Limb (tissue), 2 donors: ENCODE results near the gene FBN2.
"Not testable (repeated sequence)": the region's sequence is repeated elsewhere in the genome, so short reads cannot be mapped to it uniquely, and the experiment has no call there.

ENCODE experiments used
- DNase-seq, 2 donors: peaks; one replicate each; pipeline ENCODE4 v3.0.0-alpha.2; 2016; ENCODE audit errors: extremely low spot score in 2 of 2

FBN2 gene

DNA sequence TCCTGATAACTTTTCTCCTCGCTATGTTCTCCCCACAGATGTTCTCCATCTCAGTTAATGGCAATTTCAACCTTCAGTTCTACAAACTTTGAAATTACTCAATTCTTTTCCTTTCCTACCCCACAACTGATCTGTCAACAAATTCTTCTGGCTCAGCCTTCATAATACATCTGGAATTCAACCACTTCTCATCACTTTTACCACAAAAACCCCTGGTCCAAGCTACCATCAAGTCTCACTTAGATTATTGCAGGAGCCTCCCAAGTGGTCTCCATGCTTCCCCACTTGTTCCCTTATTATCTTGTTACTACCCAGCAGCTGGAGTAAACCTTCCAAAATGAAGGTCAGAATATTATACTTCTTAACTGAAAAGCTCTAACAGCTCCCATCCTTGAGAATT lies 110.1 kb downstream of the FBN2 start:
- no peak for DNase-seq

DNA sequence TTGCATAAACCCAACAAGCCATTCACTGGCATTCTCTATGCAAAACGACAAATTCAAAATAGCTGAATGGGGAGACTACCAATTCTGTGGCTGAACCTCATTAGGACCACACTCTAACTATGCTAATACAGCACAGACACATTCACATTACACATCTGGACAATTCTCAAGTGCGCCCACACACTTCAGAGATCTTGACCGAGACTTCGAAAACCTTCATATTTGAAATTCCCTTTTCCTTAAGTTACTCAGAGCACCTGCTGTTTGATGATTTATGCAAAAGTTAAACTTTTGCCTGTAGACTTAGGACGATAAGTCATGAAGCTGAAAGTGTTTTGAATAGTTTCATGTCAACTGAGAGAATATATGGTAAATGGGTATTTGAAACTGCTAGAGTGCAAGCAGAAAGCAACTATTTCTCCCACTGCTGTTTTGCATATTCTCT lies 111.9 kb downstream of the FBN2 start:
- no peak for DNase-seq

DNA sequence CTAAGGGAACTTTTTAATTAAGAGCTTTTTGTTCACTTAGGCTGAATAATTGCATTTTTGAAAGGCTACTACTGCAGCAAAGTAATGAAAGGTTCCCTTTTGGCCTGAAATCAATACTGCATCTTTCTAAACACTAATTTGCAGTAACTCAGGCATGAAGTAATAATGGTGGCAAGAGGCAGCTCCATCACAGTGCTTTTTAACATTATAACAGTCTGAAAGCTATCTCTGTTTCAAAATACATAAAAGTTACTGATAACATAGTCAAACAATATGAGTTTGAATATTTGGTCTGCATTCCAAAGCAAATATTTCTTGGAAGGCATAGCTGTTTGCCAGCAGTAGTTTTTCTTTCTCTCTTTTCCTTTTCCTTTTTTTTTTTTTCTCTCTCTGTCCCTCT lies 113.4 kb downstream of the FBN2 start:
- no peak for DNase-seq

DNA sequence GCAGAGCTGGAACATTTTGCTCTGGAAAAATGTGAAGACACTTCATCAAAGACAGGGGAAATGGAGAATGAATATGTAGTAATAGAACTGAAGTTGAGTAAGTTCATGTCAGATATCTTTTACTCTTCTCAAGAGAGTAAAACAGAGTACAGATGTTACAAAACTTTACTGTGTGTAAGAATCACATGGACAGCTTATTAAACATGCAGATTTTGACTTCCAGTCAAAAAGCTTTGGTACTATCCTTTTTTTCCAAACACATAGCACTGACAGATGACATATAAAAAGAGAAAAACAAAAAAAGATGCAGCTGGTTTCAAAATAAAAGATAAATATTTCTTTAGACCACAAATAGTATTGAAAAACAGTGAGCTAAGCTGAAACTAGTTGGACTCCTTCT lies 115.4 kb downstream of the FBN2 start:
- DNase-seq = no peak

DNA sequence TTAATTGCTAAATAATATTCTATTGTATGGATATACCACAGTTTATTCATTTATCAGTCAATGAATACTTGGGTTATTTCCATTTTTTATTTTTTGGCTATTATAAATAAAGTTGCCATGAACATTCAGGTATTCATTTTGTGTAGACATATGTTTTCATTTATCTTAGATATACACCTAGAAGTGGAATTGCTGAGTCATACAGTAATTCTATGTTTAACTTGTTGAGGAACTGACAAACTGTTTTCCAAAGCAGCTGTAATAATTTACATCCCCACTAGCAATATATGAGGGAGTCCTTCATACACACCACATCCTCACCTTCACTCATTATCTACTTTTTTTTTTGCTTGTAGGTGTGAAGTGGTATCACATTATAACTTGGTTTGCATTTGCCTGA lies 123.6 kb downstream of the FBN2 start:
- DNase-seq = no peak

DNA sequence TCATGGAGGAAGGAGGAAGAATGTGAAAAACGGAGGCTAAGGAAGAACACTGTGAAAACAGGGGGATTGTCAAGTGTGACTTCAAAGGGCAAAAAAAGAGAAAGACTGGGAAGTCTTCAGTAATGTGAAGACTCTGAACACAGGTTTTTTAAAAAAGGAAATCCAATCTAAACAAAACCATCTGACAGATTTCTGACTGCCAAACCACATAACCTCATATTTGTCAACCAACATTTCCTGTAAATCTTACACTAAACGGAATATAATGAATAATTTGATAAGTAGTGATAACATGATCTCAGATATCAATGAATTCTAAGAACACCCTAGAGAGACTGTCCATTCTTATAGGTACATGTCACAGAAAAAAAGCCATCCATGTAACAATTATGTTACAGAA lies 124.7 kb downstream of the FBN2 start:
- no peak for DNase-seq

DNA sequence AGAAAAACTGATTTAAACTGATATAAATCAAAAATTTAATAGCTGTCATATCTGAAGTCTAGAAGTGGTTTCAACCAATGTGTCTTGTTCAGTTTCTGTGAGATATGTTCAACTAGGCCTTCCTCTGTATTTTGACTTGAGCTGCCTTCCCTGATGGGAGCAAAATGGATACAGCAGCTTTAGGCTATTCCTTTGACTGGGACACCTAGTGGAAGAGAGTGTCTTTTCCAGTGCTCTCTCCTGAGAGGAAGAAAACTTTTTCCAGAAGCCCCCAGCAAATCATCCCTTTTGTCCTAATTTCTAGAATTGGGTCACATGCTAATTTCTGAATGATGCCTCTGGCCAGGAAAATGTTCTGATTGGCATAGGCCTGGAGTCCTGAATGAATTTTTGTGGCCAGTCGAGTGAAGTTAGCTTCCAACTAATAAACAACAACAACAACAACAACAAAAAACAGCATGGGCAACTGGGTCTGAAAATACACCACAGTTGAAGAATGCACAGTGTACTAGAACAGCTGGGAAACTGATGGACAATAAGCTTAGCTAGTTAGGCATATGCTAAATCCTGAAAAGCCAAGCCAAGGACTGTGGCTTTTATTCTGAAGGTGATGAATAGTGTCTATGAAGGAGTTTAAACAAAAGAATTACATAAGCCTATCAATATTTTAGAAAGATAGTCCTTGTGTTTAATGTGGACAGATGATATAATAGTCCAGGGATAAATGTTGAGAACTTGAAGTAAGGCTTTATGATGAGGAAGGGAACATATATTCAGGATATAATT lies 125.7 kb downstream of the FBN2 start:
- no peak for DNase-seq

DNA sequence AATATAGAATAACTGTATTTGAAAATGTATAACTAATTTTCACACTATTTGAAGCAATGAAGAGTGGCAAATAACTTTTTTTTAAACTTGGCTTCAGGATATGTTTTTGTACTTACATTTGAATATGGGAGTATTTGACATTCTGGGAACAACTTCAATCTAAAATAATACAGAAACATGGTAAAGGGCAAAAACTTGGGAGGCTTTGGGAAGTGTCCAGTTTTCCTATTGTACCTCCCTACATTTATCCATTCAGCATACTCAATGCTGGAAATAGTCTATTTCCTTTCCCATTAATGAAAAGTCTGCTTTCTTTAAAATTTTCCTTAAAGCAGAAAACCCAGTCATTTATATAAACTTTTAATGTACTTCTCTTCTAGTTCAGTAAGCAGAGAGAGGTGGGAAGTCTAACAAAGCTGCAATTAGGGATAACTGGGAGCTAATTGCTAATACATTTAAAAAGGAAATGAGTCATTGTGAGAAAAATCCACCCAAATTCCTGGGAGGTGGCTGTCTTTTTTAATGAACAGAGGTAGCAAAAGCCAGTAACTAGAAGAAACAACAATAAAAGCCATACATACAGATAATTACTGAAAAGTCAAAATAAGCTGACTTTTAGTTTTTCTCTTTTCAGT lies 128.8 kb downstream of the FBN2 start:
- DNase-seq = peak in 1 of 2 donors; percentile 30

DNA sequence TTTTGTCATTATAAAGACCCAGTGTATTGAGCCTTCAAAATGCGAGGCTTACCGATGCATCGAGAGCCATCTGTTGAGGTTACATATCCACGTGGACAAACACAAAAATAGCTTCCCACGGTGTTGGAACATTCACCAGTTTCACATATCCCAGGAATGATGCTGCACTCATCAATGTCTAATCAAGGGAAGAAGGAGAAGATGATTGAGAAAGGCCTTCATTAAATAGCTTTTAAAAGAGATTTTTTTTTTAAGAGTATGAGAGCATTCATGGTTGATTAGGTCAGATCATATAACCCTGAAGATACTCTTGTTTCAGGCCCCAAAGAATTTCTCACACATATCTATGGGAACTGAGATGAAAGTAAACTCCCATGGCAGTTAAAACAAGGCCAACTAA lies 129.4 kb downstream of the FBN2 start:
- no peak for DNase-seq

DNA sequence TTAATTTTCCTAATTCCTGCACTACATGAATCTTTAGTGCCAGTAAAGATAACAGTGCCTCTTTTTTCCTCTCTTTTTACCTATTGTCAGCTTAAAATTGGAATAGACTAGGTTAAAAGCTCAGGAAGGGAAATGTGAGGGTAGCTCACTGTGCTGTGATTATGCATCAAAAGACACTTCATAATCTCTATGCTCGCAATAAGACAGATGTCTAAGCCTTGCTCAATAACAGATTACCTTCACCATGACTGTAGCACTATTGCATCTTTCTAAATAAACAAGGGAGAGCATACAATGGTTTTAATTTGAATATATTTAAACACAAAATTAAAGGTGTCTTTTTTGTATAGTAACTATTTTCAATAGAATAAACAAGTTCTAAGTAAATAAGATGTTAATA lies 130.1 kb downstream of the FBN2 start:
- DNase-seq = no peak

DNA sequence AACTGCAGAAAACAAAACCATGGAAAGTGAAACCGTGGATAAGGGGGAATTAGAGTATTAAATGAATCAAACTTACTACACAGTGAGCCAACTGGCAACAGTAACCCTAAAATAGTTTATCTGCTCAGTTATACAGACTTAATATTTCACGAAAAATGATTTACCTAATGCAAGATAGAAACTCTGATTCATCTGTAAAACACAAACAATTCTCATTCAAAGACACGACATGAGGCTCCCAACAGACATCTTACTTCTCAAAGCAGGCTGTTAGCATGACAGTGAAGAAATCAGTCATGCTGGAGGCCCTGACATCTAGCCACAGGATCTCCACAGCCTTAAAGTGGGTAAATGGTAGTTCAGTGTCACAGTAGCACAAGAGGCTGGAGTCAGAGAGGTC lies 131.2 kb downstream of the FBN2 start:
- DNase-seq = no peak

DNA sequence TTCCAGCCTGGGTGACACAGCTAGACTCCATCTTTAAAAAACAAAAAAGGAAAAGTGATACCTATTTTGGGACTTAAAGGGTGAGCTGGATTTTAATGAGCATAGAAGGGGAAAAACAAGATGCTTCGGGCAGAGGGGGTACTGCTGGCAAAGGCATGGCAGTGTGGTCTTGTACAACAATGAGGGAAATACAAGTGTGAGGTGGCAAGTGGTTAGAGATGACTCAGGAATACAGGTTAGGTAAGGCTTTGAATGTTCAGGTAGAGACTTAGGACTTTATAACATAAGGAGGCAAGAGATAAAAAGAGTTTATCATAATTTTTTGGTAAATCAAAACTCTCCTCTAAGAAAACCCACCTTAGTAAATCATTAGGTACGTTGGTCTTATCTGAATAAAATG lies 132.9 kb downstream of the FBN2 start:
- no peak for DNase-seq

DNA sequence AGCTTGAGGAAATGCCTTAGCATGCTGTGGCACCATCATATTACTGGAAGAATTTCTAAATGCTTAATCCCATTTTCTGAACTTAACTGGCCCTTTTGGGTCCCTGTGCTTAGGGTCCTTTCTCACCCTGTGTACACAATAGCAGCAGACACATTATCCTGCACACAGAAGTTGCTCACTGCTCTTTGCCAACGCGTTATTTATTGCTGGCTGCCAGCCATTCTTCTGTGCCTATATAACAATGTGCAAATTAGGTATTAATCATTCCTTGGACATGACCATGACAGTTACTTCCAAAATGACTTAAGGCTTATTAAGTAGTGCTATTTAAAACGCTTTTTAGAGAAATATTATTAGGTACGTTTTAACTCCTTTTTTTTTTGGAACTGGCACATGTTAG lies 134.7 kb downstream of the FBN2 start:
- DNase-seq = no peak

DNA sequence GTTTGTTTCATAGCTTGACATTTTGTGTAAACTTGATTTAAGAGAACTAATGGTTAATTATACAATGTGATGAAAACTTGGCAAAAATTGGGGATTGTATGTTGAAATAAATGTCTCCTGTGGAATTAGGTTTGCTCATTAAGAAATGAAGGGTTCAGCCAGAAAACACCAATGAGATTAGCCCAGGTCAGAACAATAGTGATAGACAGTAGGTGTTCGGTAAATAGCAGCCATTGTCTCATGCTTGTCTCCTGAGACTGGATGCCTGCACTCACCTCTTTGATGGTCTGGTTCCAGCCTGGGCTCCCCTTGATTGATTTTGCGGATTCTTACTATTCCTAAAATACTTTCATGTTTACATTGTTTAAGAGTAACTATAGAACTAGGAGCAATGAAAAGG lies 135.5 kb downstream of the FBN2 start:
- no peak for DNase-seq

DNA sequence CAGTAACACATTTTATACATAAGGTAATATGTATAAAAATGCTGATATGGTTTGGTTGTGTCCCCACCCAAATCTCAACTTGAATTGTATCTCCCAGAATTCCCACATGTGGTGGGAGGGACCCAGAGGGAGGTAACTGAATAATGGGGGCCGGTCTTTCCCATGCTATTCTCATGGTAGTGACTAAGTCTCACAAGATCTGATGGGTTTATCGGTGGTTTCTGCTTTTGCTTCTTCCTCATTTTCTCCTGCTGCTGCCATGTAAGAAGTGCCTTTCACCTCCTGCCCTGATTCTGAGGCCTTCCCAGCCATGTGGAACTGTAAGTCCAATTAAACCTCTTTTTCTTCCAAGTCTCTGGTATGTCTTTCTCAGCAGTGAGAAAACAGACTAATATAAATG lies 137.3 kb downstream of the FBN2 start:
- DNase-seq = not testable (repeated sequence)

DNA sequence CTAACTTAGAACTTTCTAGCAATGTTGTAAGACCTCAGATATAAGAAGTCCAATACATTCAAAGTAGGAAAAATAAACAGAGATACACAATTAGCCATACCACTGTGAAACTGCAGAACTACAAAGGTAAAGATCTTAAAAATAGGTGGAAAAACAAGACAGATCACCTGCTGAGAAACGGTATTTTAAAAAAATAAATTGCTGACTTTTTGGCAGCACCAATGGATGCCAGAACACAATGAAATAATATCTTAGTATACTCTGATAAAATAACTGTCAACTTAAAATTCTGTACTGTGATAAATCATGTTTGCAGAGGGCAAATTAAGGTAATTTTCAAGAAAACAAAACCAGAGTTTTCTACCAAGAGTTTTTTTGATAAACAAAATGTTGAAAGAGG lies 138.9 kb downstream of the FBN2 start:
- no peak for DNase-seq

DNA sequence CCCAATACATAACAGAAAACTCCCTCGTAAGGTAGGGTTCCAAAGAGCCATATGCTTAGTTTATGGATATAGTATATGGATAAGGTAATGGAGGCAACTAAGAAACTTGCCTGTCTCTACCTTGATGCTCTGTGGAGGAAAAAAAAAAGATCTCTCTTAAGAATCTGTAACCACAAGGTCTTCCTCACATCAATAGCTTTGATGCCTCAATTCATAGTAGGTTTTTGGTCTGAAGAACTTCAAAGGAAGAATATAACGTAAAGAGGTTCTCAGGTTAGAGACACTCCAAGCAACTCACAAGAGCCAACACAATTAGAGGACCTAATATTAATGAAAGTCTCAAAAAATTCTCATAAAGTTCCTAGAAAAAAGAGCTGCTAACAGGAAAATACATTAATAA lies 140.2 kb downstream of the FBN2 start:
- no peak for DNase-seq

DNA sequence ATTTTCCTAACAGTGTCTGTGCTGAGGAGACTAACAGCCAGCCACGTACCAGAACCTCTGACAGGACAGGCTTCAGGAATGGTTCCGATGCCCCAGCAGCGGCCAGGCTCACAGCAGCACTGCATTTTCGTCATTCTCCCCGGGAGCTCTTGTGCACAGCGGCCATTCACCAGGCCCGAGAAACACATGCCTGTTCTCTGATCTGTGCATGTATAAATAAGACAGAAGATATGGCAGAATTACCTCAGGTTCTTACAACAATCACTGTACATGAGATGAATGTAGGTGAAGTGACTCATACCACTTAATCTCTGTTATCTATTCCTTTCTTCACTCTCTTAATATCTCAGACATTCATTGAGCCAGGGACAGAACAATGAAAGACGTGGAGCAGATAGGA lies 143.0 kb downstream of the FBN2 start:
- no peak for DNase-seq

DNA sequence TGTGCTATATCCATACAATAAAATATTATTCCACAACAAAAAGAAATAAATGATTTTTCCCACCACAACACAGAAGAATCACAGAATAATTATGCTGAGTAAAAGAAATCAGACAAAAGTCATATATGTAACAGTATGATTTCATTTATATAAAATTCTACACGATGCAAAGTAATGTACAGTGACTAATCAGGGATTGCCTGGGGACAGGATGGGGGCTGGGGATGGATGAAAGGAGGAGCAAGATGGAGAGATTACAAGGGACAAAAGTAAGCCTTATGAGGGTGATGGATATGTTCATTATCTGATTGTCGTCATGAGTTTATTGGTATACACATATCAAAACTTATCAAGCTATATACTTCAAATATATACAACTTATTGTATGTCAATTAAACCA lies 154.0 kb downstream of the FBN2 start:
- no peak for DNase-seq

DNA sequence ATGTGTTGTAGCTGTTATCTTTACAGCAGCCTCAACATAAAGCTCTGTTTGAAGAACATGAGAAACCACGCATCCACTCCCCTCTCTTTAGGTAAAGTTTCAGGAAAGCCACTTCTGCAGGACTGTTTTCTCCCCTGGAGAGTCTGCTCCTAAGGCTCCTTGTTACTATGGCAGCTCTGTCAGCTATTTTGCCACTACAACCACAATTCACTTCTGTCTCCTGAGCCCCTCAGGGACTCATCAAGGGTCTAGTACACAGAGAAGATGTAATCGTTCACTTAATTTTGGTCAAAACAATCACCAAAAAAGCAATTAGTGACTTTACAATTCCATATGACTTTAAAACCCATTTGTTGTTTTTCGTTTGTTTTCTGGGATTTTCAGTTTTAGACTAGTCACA lies 157.7 kb downstream of the FBN2 start:
- DNase-seq = no peak

DNA sequence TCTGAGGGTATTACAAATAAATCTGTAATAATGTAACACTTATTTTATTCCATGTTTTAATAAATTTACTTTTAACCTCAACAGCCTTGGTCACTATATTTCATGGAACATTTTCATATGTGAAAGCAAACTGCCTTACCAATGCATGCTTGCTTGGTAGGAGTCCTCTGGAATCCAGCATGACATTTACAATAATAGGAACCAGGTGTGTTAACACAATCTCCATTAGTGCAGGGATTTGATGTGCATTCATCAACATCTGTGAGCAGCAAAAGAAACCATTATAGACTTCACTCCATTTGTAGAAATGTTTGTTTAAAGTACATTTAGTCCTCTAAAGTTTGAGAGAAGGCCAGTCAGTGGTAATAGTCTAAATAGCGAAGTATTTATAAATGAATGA lies 159.4 kb downstream of the FBN2 start:
- no peak for DNase-seq

DNA sequence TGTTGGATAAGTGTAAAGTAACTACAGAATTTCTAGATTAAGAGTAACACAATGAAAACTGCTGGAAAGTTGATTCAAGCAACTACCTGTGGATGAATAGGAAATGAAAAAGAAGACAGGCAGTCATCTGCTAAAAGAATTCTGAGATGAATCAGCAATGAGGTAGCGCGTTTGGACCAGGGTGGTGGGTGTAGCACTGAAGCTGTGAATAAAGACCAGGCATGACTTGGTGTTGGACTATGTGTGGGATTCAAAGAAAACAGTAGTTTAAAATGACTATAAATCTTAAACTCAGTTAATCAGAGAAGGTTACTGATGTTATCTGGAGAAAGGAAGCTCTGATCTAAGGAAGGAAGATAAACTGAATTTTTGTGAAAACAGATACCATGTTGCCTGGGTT lies 159.8 kb downstream of the FBN2 start:
- no peak for DNase-seq

DNA sequence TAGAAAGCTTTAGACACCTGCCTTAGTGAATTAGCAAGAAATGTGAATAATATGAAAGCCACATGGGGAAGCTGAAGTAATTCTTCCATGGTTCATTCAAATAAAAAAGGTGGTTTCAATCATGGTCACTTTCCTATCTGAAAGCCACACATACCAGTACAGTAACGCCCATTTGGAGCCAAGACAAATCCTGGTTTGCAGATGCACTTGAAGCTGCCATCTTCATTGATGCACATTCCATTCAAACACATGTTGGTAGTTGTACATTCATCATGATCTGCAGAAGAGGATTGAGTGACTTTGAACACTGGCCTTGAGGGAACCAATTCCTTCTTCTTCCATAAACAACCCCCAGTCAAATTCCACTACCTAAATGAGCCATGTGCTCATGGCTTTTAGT lies 161.5 kb downstream of the FBN2 start:
- no peak for DNase-seq
